GM13976 (cell line): Measurements from ENCODE around the gene TMEM150B.

Experiments used
- DNase-seq: peaks from one replicate; pipeline ENCODE4 v3.0.0; 2012; ENCODE audit warnings: low spot score
- in situ Hi-C: fragments of 300-500 bp; cut with MboI; formaldehyde crosslinking; loops from one replicate; pipeline ENCODE4 v1.12.0; 2022; ENCODE audit warnings: low sequenced_read_pairs, mixed read lengths, inconsistent platforms; ENCODE audit not compliant: unreplicated experiment
- TF ChIP-seq, protein P1 (sequence below): IDR thresholded peaks from 2 replicates; pipeline ENCODE4 v1.5.1; 2012; ENCODE audit warnings: borderline replicate concordance, mild to moderate bottlenecking; ENCODE audit not compliant: insufficient read depth; ENCODE audit errors: extremely low read depth, missing control alignments, control extremely low read depth

TMEM150B gene

DNA sequence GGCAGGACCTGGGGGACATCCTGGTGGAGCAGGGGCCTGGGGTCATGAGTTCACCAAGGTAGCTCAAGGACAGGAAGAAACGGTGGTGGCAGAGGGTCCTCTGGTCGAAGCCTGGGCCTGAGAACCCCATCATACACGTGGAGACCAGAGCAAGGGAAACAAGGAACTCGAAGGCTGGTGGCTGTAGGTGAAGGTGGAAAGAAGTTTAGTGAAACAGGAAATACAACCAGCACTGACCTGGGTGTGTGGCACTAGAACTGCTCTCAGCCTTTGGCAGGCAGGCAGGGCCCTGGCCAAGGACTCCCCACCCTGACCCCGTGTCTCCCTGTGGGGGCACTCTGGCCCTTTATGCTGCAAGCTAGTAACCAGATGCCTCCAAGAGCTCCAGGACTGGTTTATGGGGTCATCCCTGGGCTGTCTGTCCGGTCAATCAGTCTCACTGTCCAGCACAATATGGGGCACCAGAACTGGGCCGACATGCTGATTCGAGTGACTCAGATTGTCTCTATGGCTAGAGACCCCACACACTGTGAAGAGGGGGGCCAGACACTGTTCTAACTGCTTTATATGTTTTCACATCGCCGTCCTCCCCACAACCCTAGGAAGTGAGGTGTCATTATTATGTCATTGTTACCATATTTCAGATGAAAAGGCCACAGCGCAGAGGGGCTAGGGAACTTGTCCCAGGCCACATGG, 25.6 kb upstream of the TMEM150B start:
- TF ChIP-seq, protein P1, sequence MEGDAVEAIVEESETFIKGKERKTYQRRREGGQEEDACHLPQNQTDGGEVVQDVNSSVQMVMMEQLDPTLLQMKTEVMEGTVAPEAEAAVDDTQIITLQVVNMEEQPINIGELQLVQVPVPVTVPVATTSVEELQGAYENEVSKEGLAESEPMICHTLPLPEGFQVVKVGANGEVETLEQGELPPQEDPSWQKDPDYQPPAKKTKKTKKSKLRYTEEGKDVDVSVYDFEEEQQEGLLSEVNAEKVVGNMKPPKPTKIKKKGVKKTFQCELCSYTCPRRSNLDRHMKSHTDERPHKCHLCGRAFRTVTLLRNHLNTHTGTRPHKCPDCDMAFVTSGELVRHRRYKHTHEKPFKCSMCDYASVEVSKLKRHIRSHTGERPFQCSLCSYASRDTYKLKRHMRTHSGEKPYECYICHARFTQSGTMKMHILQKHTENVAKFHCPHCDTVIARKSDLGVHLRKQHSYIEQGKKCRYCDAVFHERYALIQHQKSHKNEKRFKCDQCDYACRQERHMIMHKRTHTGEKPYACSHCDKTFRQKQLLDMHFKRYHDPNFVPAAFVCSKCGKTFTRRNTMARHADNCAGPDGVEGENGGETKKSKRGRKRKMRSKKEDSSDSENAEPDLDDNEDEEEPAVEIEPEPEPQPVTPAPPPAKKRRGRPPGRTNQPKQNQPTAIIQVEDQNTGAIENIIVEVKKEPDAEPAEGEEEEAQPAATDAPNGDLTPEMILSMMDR, result no peak
- no peak for DNase-seq
- in situ Hi-C loops, result no loop called here

DNA sequence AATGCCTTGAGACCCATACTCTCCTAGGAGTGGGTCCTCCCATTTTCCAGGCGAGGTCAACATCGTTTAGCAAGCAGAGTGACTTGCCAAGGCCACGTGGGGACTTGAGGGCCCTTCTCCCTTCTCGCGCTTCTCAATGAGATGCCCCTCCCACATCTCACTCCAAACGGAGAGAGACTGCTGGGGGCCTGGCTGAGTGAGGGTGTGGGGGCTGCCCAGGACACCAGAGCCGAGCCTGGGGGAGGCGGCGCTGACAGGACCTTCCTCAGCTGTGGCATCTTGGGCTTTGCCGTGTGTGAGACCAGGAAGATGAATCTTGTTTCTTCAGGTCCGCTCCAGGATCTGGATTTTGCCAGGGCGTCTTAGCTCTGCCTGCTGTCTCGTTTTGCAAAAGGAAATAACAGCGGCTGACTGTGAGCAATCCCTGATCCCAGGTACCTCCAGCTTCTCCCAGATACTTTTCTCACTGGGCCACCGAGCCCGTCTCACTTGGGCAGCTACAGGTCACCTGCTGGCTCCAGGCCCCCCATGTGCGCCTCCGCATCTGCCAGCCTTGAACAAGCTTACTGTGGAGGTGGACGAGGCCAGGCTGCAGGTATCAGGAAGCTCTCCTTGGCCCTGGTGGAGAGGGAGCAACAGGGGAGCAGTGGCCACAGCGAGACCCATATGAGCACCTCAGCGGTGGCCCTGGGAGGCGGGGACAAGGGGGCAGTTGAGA, 23.3 kb upstream of the TMEM150B start:
- in situ Hi-C loops, result no loop called here
- TF ChIP-seq, protein P1, result no peak
- DNase-seq, result no peak

DNA sequence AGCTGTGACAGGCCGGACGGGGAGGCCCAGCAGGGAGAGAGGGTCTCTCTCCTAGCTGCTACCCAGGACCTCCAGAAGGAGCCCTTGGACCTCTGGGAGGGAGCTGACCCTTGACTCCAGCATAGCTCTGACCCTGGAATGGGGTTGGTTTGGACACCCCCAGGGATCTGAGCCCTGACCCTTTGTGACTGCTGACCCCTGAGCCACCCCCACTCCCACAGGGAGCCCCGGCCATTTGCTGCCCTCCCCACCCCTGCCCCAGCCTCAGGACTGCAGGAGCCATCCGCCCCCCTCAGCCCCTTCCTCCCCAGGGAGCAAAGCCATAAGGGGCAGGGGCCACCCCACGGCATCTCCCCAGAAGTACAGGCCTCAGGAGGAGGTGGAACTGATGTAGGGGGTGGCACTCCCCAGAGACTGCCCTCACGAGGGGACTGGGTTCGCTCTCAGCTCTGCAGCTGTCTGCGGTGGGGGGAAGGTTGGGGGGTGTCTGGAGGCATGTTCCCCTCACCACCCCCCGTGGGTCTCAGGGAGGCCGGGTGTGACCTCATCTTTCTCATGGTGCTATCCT, 22.4 kb upstream of the TMEM150B start:
- no peak for DNase-seq
- TF ChIP-seq, protein P1, result no peak
- in situ Hi-C loops, result no loop called here

DNA sequence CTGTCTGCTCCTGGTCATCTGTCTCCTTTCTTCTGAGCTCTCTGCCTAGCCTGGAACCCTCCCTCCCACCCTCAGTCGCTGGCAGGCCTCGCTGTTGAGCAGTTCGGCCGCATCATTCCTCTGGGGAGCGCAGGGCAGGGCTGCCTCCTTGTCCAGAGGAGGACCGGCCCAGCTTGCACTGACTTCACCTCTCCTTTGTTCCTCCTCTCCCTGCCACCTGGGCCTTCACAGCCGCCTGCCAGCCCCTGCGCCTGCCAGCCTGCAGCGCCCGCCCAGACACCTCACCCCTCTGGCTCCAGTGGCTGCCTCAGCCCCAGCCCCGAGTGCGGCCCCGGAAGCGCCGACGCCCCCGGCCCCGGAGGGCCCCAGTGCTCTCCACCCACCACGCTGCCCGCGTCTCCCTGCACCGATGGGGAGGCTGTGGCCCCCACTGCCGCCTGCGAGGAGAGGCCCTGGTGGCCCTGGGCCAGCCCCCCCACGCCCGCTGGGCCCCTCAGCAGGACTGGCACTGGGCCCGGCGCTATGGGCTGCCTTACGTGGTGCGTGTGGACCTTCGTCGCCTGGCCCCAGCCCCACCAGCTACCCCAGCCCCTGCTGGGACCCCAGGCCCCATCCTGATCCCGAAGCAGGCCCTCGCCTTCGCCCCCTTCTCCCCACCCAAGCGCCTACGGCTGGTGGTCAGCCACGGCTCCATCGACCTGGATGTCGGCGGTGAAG, 21.7 kb upstream of the TMEM150B start:
- no peak for DNase-seq
- in situ Hi-C loops, result no loop called here
- TF ChIP-seq, protein P1, result no peak

DNA sequence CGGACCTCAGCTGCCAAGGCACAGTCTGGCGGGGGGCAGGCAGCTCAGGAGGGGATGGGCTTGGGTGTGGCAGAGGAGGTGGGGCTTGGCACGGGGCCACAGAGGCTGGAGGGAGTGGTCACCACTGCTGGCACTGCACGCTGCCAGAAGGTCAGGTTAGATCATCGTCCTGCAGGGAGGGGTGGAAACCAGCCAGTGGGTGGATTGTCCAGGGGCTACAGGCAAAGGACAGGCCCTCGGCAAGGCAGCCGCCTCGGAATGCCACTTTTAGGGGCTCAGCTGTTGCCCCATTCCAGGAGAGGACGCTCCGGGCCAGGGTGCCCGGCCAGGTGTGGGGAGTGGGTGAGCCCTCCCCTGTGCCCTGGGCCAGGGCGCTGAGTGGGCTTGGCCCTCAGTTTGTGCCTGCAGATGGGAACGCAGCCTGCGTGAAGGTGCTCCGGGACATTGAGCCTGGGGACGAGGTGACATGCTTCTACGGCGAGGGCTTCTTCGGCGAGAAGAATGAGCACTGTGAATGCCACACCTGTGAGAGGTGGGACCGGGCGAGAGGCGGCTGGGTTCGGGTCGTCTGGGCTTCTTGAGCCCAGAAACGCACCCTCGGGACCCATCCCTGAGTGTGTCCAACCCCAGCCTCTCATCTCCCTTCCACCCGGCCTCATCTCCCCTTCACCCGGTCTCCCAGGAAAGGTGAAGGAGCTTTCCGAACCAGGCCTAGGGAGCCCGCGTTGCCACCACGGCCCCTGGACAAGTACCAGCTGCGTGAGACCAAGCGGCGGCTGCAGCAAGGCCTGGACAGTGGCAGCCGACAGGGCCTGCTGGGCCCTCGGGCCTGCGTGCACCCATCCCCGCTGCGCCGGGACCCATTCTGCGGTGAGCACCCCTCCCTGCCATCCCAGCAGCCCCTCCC, 20.9 kb upstream of the TMEM150B start:
- TF ChIP-seq, protein P1, result no peak
- no peak for DNase-seq
- in situ Hi-C loops, result no loop called here

DNA sequence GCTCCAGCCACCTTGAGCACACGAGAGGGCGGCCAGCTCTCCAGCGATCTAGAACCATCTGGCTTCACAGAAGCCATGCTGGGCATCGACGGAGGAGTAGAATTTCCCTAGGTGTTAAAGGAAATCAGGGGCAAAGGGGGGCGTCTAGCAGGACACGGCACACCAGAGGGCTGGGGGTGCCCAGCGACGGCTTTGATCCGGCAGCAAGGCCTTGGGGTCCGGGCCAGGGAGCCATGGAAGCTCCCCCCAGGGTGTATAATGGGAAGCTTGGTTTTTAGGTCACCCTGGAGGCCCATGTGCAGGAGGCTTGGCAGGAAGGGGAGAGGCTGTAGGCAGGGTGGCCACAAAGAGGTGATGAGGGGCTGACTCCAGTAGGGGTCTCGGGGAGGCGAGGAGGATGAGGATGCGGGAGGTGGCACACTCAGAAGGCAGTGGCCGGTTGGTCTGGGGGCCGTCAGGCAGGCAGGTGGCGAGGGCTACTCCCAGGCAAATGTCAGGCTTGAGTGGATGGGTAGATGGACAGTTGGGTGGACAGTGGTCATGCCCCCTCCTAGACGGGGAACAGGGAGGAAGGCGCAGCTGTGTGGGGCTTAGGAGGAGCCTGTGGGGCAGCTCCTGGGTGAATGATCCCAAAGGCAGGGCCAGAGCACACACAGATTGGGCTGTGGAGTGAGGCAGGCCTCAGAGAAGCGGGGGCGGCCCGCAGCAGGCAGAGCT, 20.1 kb upstream of the TMEM150B start:
- in situ Hi-C loops, result no loop called here
- TF ChIP-seq, protein P1, result no peak
- no peak for DNase-seq
